Measurements from ENCODE around the gene ADGRV1. TPM values are rescaled to one million over a fixed set of nuclear protein-coding genes. Genes with fewer than 3 reads are reported as not detected.
"Not testable (repeated sequence)": the region's sequence is repeated elsewhere in the genome, so short reads cannot be mapped to it uniquely, and the experiment has no call there.

The ADGRV1 gene
- total and polyA plus RNA-seq, 3 donors from 2014 or later, result 10.8 to 18.0 (median 12.6) TPM

GRCh38 chr5:91049112-91049511 is 490.5 kb downstream of the ADGRV1 start:
- Histone ChIP-seq H3K27me3 (no peaks in the 10 kb centered on the region), H3K36me3 (ENCODE audit: low read depth, missing control alignments) (no peaks in the 10 kb centered on the region), H3K4me1 (no peaks in the 10 kb centered on the region), H3K9me3 (no peaks in the 10 kb centered on the region), H3K27ac (no peak overlapping the region), H3K4me3 (no peak overlapping the region)
- TF ChIP-seq POLR2A (IDR thresholded peaks at IDR 0.05), result no peak
- TF ChIP-seq, protein P1, sequence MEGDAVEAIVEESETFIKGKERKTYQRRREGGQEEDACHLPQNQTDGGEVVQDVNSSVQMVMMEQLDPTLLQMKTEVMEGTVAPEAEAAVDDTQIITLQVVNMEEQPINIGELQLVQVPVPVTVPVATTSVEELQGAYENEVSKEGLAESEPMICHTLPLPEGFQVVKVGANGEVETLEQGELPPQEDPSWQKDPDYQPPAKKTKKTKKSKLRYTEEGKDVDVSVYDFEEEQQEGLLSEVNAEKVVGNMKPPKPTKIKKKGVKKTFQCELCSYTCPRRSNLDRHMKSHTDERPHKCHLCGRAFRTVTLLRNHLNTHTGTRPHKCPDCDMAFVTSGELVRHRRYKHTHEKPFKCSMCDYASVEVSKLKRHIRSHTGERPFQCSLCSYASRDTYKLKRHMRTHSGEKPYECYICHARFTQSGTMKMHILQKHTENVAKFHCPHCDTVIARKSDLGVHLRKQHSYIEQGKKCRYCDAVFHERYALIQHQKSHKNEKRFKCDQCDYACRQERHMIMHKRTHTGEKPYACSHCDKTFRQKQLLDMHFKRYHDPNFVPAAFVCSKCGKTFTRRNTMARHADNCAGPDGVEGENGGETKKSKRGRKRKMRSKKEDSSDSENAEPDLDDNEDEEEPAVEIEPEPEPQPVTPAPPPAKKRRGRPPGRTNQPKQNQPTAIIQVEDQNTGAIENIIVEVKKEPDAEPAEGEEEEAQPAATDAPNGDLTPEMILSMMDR (IDR thresholded peaks at IDR 0.05), result no peak
- intact Hi-C loops (cut with DNase I; ENCODE audit: low total_unique reads), result no loop called here
- DNase-seq, result no peak

DNA sequence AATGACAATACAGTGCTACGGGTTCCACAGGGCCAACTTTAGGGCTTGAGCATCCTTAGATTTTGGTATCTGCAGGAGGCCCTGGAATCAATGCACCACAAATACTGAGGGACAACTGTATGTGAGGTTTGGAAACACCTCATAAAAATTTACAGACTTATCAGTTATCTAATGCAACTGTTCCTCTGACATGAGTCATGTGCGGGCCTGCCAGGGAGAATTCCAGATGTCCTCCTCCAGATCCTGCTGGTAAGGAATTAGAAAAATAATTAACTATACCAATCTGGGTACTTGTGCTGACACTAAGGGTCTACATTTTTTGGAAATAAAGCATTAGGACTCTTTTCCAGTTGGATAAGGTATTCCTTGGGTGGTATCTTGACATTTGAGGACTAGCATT is 491.2 kb downstream of the ADGRV1 start:
- DNase-seq, result no peak
- no peaks in the 10 kb centered on the region for H3K4me1 ChIP-seq
- 80 to 82% methylated on average over 2 of the region's 2 CpGs for WGBS, 2 donors
- no peaks in the 10 kb centered on the region for H3K9me3 ChIP-seq
- TF ChIP-seq, protein P1 (IDR thresholded peaks at IDR 0.05), result no peak
- no peak for TF ChIP-seq POLR2A (IDR thresholded peaks at IDR 0.05)
- H3K27me3 ChIP-seq, result no peaks in the 10 kb centered on the region
- H3K4me3 ChIP-seq, result no peak overlapping the region
- intact Hi-C loops (cut with DNase I; ENCODE audit: low total_unique reads), result no loop called here
- H3K36me3 ChIP-seq (ENCODE audit: low read depth, missing control alignments), result no peaks in the 10 kb centered on the region
- H3K27ac ChIP-seq, result no peak overlapping the region

GRCh38 chr5:91052411-91052810 is 493.8 kb downstream of the ADGRV1 start:
- H3K4me3 ChIP-seq; H3K27ac ChIP-seq; DNase-seq; H3K36me3 ChIP-seq (ENCODE audit: low read depth, missing control alignments); H3K9me3 ChIP-seq; H3K4me1 ChIP-seq; H3K27me3 ChIP-seq; intact Hi-C loops (cut with DNase I; ENCODE audit: low total_unique reads): not testable (repeated sequence)
- WGBS, 2 donors, result 94 to 98% methylated on average over 8 of the region's 8 CpGs

DNA sequence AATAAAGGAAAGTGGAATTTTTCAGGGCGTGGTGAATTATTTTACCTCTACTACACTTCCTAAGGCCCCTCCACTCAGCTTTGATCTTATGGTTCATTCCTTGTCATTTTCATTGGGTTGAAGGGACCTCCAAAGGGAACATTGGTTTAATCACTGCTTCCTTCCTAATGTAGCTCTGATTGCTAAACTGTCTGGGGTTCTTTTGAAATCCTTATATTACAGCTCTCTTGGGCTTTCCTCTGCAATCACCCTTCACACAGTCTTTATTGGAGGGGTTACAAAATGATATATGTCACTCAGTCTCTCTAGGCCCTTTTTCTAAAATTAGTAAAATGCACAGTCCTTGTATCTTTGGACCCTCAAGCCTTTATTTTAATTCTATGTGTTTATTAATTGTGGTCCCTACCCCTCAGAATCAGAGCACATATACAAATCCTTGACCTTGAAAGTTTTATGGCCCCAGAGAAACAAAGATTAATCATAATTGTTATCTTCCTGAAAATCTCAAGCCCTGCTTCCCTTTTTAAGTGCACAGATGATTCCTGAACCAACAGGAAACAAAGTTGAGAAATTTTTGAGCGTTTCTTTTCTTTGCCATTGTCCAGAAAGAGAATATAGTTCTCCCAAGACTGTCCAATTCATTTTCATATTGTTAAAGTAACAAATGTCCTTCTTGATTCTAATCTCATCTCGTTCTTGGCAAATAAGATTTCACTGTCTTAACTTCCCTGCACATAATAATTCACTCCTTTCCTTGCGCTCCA is 494.6 kb downstream of the ADGRV1 start:
- no peak for DNase-seq
- no peaks in the 10 kb centered on the region for H3K36me3 ChIP-seq (ENCODE audit: low read depth, missing control alignments)
- no peak overlapping the region for H3K4me3 ChIP-seq
- no peaks in the 10 kb centered on the region for H3K27me3 ChIP-seq
- 67 to 68% methylated on average over 4 of the region's 4 CpGs for WGBS, 2 donors
- H3K4me1 ChIP-seq, result no peaks in the 10 kb centered on the region
- TF ChIP-seq POLR2A (IDR thresholded peaks at IDR 0.05), result no peak
- TF ChIP-seq, protein P1 (IDR thresholded peaks at IDR 0.05), result no peak
- no peaks in the 10 kb centered on the region for H3K9me3 ChIP-seq
- peak overlapping the region in 1 of 2 donors; percentile 29 for H3K27ac ChIP-seq
- intact Hi-C loops (cut with DNase I; ENCODE audit: low total_unique reads), result no loop called here

- Histone ChIP-seq H3K27me3 (no peaks in the 10 kb centered on the region), H3K9me3 (no peaks in the 10 kb centered on the region), H3K4me3 (no peak overlapping the region), H3K4me1 (no peaks in the 10 kb centered on the region), H3K36me3 (ENCODE audit: low read depth, missing control alignments) (no peaks in the 10 kb centered on the region), H3K27ac (no peak overlapping the region)
- 93 to 97% methylated on average over 1 of the region's 1 CpG for WGBS, 2 donors
- no peak for DNase-seq
- TF ChIP-seq, protein P1 (IDR thresholded peaks at IDR 0.05), result no peak
- TF ChIP-seq POLR2A (IDR thresholded peaks at IDR 0.05), result no peak
- intact Hi-C loops (cut with DNase I; ENCODE audit: low total_unique reads), result no loop called here
These were observed 495.1 kb downstream of the ADGRV1 start for GRCh38 chr5:91053741-91054025.
